HG03066 (cell line): ENCODE measurements around the gene TOLLIP.
"Not testable (repeated sequence)": the region's sequence is repeated elsewhere in the genome, so short reads cannot be mapped to it uniquely, and the experiment has no call there.

Source experiments
- ATAC-seq: cut with Tn5 transposase; IDR thresholded peaks from one replicate; pipeline ENCODE4 v1.9.1; 2021; ENCODE audit warnings: low read depth; ENCODE audit not compliant: unreplicated experiment

The TOLLIP gene

DNA sequence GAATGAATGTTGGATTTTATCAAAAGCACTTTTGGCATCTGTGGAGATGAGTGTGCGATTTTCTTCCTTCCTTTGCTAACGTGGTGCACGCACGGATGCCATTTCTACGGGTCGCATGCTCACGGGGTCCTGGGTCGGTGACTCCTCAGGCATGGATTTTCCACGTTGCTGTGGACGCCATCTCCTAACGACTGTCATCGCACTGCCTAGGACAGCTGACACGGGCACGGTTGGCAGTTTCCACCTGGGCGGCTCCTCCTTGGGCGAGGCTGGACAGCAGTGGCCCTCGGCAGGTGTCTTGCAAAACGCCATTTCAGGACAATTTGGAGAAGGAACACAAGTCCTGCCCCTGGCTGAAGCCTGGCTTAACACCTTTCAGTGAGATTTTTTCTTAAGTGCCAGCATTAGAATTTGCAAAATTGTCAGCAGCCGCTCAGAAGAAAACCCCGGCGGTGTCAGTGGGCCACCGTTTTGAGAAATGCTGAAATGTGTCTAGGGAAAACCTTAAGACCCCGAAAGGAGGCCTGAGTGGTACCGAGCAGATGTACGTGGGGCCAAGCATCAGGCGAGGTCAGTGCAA lies 34.7 kb upstream of the TOLLIP start:
- no peak for ATAC-seq

- no peak for ATAC-seq
Measured at GRCh38 chr11:1343391-1344055, 34.1 kb upstream of the TOLLIP start.

- no peak for ATAC-seq
Measured at GRCh38 chr11:1342946-1343345, 33.5 kb upstream of the TOLLIP start.

DNA sequence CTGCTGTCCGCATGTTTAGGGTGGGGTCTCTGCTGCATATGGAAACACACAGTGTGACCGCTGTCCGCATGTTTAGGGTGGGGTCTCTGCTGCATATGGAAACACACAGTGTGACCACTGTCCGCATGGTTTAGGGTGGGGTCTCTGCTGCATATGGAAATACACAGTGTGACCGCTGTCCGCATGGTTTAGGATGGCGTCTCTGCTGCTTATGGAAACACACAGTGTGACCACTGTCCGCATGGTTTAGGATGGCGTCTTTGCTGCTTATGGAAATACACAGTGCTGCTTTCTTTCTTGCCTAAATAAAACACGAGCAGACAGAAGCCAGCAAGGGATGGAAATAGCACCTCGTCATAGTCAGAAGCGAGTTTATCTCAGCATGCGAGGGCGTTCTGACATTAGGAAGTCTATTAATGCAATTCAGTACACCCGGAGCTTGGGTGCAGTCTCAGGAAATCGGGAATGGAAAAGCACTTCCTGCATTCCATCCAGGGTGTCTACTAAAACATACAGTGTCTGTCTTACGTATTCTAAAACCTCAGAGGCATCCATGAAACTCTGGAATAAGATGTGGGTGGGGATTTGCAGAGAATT lies 32.6 kb upstream of the TOLLIP start:
- no peak for ATAC-seq

DNA sequence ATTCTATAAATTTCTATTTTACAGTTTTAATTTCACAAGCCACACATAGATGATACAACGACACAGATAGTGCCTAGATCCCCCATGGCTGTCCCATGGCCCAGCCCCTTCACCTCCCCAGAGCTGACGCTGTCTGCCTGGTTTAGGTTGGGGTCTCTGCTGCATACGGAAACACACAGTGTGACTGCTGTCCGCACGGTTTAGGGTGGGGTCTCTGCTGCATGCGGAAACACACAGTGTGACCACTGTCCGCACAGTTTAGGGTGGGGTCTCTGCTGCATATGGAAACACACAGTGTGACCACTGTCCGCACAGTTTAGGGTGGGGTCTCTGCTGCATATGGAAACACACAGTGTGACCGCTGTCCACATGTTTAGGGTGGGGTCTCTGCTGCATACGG lies 31.8 kb upstream of the TOLLIP start:
- ATAC-seq: not testable (repeated sequence)

- ATAC-seq: no peak
Measured at GRCh38 chr11:1340111-1340510, 30.7 kb upstream of the TOLLIP start.

GRCh38 chr11:1339066-1339675 lies 29.7 kb upstream of the TOLLIP start:
- ATAC-seq: no peak

- ATAC-seq: no peak
Measured at GRCh38 chr11:1338201-1339065, 29.0 kb upstream of the TOLLIP start.

DNA sequence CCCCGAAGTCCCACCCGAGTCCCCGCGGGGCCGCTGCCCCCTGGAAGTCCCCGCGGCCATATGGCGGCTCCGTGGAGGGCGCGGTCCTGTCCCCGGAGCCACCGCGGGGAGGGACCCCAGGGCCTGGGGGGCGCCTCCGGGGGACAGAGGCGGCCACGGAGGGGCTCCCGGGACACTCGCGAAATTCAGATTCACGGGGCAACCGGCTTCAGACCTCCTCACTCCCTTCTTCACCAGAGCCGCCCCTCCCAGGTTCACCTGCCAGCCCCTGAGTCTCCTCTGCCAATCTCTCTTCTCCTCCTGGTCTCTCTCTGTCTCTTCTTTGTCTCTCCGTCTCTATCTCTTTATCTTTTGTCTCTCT lies 28.2 kb upstream of the TOLLIP start:
- ATAC-seq: no peak

DNA sequence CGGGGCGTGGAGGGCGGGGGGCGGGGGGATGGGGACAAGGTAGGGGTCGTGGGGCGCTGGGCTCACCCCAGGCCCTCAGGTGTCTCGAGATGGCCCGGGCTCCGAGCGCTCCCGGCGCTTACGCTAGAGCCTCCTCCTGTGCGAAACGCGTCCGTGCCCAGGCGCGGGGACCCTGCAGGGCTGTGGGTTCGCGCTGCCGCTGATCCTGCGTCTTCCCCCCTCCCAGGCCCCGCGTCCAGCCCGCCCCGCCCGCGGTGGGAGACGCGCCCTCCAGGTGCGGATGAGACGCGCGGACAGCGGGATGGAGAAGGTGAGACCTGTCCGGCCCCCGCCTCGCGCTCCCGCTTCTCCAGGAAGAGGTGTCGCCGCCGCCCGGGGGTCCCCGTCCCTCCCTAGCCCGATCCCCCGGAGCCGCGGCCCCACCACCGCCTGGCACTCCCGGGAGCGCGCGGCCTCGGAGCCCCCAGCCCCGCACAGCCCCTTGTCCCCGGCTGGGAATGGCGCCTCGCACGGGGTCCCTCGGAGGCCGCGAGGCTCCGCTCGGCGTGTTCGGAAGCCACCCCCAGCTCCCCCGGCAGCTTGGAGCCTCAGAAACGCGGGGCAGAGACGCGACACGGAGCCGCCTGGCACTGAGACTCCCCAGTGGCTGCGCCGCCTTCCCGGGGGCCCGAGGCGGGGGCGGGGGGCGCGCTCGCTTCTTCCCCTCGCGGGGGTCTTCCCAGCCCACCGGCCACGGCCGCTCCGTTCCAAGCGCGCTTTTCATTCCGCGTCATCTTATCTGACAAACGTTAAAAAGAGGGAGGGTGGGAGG lies 27.6 kb upstream of the TOLLIP start:
- no peak for ATAC-seq

- ATAC-seq: no peak
Measured at GRCh38 chr11:1335811-1336761, 26.7 kb upstream of the TOLLIP start.

DNA sequence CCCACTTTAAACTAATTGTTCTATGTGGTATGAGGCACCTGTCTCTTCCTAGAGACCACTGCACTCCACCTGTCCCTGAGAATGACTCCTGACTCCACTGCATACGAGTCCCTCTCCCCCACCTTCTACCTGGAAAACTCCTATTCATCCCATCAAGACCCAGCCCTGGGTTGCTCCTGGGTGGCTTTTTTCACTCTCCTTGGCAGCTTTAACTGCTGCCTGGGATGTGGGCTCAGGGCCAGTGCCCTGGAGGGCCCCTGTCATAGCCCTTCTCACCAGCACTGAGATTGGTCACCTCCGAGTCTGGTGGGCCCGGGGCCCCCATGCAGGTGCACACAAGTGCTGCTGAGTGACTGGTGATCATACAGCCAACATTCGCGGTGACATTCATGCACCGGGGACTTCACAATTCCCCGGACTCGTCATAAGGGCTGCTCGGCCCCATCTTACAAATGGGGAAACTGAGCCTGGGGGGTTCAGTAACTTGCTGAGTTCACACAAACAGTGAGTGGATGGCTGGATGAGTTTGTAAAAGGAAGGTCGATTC lies 25.9 kb upstream of the TOLLIP start:
- no peak for ATAC-seq

- ATAC-seq: no peak
Measured at GRCh38 chr11:1333860-1334259, 24.4 kb upstream of the TOLLIP start.

GRCh38 chr11:1333091-1333772 lies 23.8 kb upstream of the TOLLIP start:
- no peak for ATAC-seq

GRCh38 chr11:1330473-1330872 lies 21.0 kb upstream of the TOLLIP start:
- ATAC-seq: no peak

GRCh38 chr11:1327064-1327460 lies 17.6 kb upstream of the TOLLIP start:
- no peak for ATAC-seq

DNA sequence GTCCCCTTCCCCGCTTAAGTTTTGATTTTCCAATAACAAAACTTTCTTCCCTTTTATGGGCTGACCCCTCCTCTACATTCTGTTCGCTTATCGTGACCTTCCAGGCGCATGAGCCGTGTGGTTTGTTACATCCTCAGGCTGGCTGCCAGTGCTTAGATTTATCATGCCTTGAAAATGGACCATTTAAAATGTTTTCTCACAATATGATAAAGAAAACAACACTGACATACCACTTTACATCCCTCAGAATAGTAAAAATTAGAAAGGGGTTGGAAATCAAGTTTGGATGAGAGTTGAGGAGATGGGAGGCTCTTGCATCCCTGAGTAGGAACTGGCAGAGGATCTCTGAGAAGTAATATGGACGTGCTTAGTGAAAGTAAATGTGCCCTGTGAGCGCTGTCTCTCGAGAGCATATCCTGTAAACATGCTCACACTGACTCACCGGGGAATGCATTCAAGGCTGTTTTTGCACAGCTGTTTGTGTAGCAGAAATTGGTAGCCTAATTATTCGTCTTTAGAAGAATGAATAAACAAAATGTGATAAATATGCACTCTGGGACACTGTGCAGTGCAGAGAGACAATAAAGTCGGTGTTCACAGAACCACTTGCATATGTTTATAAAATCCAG lies 17.1 kb upstream of the TOLLIP start:
- no peak for ATAC-seq

GRCh38 chr11:1323774-1324173 lies 14.3 kb upstream of the TOLLIP start:
- no peak for ATAC-seq
